Mononuclear cell (primary cell): Measurements from ENCODE around the gene SKAP2. TPM values are rescaled to one million over a fixed set of nuclear protein-coding genes. Genes with fewer than 3 reads are reported as not detected.

Experiments
- H3K27me3 ChIP-seq: 2 replicates; pipeline ENCODE4 v1.6.0; 2011; ENCODE audit warnings: low read length, control low read depth; ENCODE audit not compliant: insufficient read depth
- H3K4me1 ChIP-seq: 2 replicates; pipeline ENCODE4 v1.5.1; 2011; ENCODE audit warnings: mild to moderate bottlenecking, low read length, control low read depth; ENCODE audit not compliant: insufficient read depth
- H3K4me3 ChIP-seq: 2 replicates; pipeline ENCODE4 v1.5.1; 2011; ENCODE audit warnings: mild to moderate bottlenecking, low read length, moderate library complexity
- H3K9me3 ChIP-seq: 2 replicates; pipeline ENCODE4 v1.5.1; 2011; ENCODE audit warnings: low read depth, mild to moderate bottlenecking, control low read depth, low read length
- total RNA-seq: library from RNA; depleted of rRNA; stranded (reverse); fragments of >200 nt; gene quantifications from one replicate; pipeline ENCODE4 v1.2.3, GENCODE V29; 2012

SKAP2 gene
- total RNA-seq, 1 donor: 14.3 TPM

- Histone ChIP-seq H3K9me3 (no peaks in the 10 kb centered on the region), H3K27me3 (peaks cover 2% of the 10 kb centered on the region), H3K4me1 (peaks cover 12% of the 10 kb centered on the region), H3K4me3 (peak overlapping the region; percentile 81)
These were observed 677 bp downstream of the SKAP2 start for GRCh38 chr7:26863518-26864308.

GRCh38 chr7:26862834-26863233 is 1.6 kb downstream of the SKAP2 start:
- H3K4me3 ChIP-seq: no peak overlapping the region
- H3K4me1 ChIP-seq: peaks cover 21% of the 10 kb centered on the region
- no peaks in the 10 kb centered on the region for H3K27me3 ChIP-seq
- no peaks in the 10 kb centered on the region for H3K9me3 ChIP-seq

GRCh38 chr7:26861050-26861449 is 3.3 kb downstream of the SKAP2 start:
- no peak overlapping the region for H3K4me3 ChIP-seq
- no peaks in the 10 kb centered on the region for H3K9me3 ChIP-seq
- peaks cover 4% of the 10 kb centered on the region for H3K27me3 ChIP-seq
- H3K4me1 ChIP-seq: peaks cover 28% of the 10 kb centered on the region

- no peak overlapping the region for H3K4me3 ChIP-seq
- no peaks in the 10 kb centered on the region for H3K9me3 ChIP-seq
- H3K4me1 ChIP-seq: peaks cover 27% of the 10 kb centered on the region
- H3K27me3 ChIP-seq: peaks cover 4% of the 10 kb centered on the region
These were observed 4.0 kb downstream of the SKAP2 start for GRCh38 chr7:26860361-26860760.

- Histone ChIP-seq H3K4me1 (peaks cover 21% of the 10 kb centered on the region), H3K27me3 (peaks cover 4% of the 10 kb centered on the region), H3K4me3 (no peak overlapping the region), H3K9me3 (no peaks in the 10 kb centered on the region)
These were observed 4.7 kb downstream of the SKAP2 start for GRCh38 chr7:26859720-26860119.

GRCh38 chr7:26858735-26859134 is 5.7 kb downstream of the SKAP2 start:
- H3K4me3 ChIP-seq: no peak overlapping the region
- H3K27me3 ChIP-seq: peaks cover 4% of the 10 kb centered on the region
- no peaks in the 10 kb centered on the region for H3K9me3 ChIP-seq
- H3K4me1 ChIP-seq: peaks cover 21% of the 10 kb centered on the region

GRCh38 chr7:26858241-26858715 is 6.1 kb downstream of the SKAP2 start:
- no peak overlapping the region for H3K4me3 ChIP-seq
- no peaks in the 10 kb centered on the region for H3K9me3 ChIP-seq
- H3K27me3 ChIP-seq: peaks cover 4% of the 10 kb centered on the region
- peaks cover 21% of the 10 kb centered on the region for H3K4me1 ChIP-seq

GRCh38 chr7:26857506-26858240 is 6.7 kb downstream of the SKAP2 start:
- Histone ChIP-seq H3K4me1 (peaks cover 21% of the 10 kb centered on the region), H3K9me3 (no peaks in the 10 kb centered on the region), H3K4me3 (peak overlapping the region; percentile 3), H3K27me3 (peaks cover 4% of the 10 kb centered on the region)

GRCh38 chr7:26857170-26857505 is 7.3 kb downstream of the SKAP2 start:
- no peaks in the 10 kb centered on the region for H3K9me3 ChIP-seq
- peak overlapping the region; percentile 3 for H3K4me3 ChIP-seq
- peaks cover 21% of the 10 kb centered on the region for H3K4me1 ChIP-seq

GRCh38 chr7:26856176-26856985 is 8.0 kb downstream of the SKAP2 start:
- H3K27me3 ChIP-seq: peaks cover 4% of the 10 kb centered on the region
- peaks cover 21% of the 10 kb centered on the region for H3K4me1 ChIP-seq
- H3K4me3 ChIP-seq: no peak overlapping the region
- H3K9me3 ChIP-seq: no peaks in the 10 kb centered on the region

More at GRCh38 chr7:26857170-26857505, 7.3 kb downstream of the SKAP2 start:
- H3K27me3 ChIP-seq: peaks cover 4% of the 10 kb centered on the region

GRCh38 chr7:26854876-26855855 is 9.2 kb downstream of the SKAP2 start:
- Histone ChIP-seq H3K4me1 (peaks cover 17% of the 10 kb centered on the region), H3K9me3 (no peaks in the 10 kb centered on the region), H3K4me3 (no peak overlapping the region), H3K27me3 (peaks cover 4% of the 10 kb centered on the region)

- H3K4me3 ChIP-seq: no peak overlapping the region
- H3K4me1 ChIP-seq: peaks cover 17% of the 10 kb centered on the region
- H3K27me3 ChIP-seq: peaks cover 4% of the 10 kb centered on the region
- no peaks in the 10 kb centered on the region for H3K9me3 ChIP-seq
These were observed 10.5 kb downstream of the SKAP2 start for GRCh38 chr7:26853788-26854393.

- Histone ChIP-seq H3K9me3 (no peaks in the 10 kb centered on the region), H3K27me3 (no peaks in the 10 kb centered on the region), H3K4me1 (no peaks in the 10 kb centered on the region), H3K4me3 (no peak overlapping the region)
These were observed 14.2 kb downstream of the SKAP2 start for GRCh38 chr7:26850193-26850651.

GRCh38 chr7:26843705-26844104 is 20.7 kb downstream of the SKAP2 start:
- Histone ChIP-seq H3K27me3 (no peaks in the 10 kb centered on the region), H3K4me1 (no peaks in the 10 kb centered on the region), H3K9me3 (no peaks in the 10 kb centered on the region), H3K4me3 (no peak overlapping the region)
